ENCODE results near the gene RBM8A. TPM values are rescaled to one million over a fixed set of nuclear protein-coding genes. Genes with fewer than 3 reads are reported as not detected.

RBM8A gene
- total RNA-seq, 1 donor: 54.3 TPM

DNA sequence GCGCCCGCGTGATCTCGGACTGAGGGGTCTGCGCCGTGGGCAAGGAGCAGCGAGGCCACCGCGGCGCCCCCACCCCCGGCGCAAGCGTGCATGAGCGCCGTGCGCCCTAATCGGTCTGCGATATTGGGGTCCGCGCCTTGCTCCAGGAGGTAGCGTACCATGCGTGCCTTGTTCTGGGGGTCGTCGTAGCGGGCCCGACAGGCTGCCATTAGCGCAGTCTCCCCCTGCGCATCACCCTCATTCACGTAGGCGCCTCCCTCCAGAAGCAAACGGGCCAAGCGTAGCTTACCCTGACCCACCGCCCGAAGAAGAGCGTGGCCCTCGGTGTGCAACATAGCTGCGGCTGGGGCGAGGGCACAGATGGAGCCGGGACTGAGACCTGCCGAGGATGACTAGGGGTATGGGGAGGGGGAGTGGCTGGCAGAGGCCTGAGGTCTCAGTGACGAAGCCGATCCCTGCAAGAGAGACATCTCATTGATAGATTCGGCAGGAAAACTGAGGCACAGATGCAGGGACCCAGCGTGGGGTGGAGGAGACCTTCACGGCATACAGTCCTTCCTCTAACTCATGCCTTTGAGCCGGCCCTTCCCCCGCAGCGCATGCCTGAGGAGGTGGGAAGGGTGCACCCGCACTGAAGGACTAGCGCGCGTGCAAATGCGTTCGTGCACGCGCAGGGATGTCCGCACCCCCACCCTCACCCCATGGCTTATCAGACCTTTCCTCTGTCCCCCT is 34.3 kb upstream of the RBM8A start:
- peak; percentile 82 for DNase-seq (ENCODE audit: insufficient read length, low spot score, missing footprints)
- Histone ChIP-seq H2AFZ (ENCODE audit: low read length) (peak overlapping the region; percentile 73), H3K9me3 (ENCODE audit: low read depth, low read length) (no peaks in the 10 kb centered on the region), H3K27ac (ENCODE audit: low read depth, low read length) (peak overlapping the region; percentile 35), H3K4me1 (ENCODE audit: insufficient read depth, low read length) (peaks cover 53% of the 10 kb centered on the region), H4K20me1 (ENCODE audit: insufficient read depth, low read length) (no peaks in the 10 kb centered on the region), H3K4me2 (ENCODE audit: insufficient read depth, low read length) (peak overlapping the region; percentile 100), H3K36me3 (ENCODE audit: insufficient read depth, low read length) (no peaks in the 10 kb centered on the region), H3K27me3 (ENCODE audit: insufficient read depth, low read length) (no peaks in the 10 kb centered on the region), H3K4me3 (ENCODE audit: insufficient read depth, low read length) (peak overlapping the region; percentile 89), H3K79me2 (ENCODE audit: insufficient read depth, low read length) (peaks cover 16% of the 10 kb centered on the region)
- TF ChIP-seq, protein P1, sequence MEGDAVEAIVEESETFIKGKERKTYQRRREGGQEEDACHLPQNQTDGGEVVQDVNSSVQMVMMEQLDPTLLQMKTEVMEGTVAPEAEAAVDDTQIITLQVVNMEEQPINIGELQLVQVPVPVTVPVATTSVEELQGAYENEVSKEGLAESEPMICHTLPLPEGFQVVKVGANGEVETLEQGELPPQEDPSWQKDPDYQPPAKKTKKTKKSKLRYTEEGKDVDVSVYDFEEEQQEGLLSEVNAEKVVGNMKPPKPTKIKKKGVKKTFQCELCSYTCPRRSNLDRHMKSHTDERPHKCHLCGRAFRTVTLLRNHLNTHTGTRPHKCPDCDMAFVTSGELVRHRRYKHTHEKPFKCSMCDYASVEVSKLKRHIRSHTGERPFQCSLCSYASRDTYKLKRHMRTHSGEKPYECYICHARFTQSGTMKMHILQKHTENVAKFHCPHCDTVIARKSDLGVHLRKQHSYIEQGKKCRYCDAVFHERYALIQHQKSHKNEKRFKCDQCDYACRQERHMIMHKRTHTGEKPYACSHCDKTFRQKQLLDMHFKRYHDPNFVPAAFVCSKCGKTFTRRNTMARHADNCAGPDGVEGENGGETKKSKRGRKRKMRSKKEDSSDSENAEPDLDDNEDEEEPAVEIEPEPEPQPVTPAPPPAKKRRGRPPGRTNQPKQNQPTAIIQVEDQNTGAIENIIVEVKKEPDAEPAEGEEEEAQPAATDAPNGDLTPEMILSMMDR (IDR thresholded peaks at IDR 0.05; ENCODE audit: extremely low read depth, low read depth, low read length): no peak

DNA sequence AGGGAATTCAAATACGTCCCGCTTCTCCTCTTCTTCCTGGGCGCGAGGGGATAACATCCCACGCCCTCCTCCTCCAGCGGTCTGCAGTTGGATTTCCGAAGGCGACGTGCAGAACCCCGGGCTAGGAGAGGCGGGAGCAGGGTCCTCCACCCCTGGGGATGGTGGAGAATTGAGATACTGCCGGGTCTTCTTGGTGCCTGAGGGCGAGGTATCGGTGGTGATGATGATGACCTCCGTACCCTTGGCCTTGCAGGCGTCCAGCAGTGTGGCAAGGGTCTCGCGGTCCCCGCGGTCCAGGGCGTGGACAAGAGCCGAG is 33.8 kb upstream of the RBM8A start:
- Histone ChIP-seq H3K4me1 (ENCODE audit: insufficient read depth, low read length) (peaks cover 58% of the 10 kb centered on the region), H2AFZ (ENCODE audit: low read length) (peak overlapping the region; percentile 90), H3K4me3 (ENCODE audit: insufficient read depth, low read length) (peak overlapping the region; percentile 89), H3K4me2 (ENCODE audit: insufficient read depth, low read length) (peak overlapping the region; percentile 100), H3K27me3 (ENCODE audit: insufficient read depth, low read length) (no peaks in the 10 kb centered on the region), H3K9me3 (ENCODE audit: low read depth, low read length) (no peaks in the 10 kb centered on the region), H3K36me3 (ENCODE audit: insufficient read depth, low read length) (no peaks in the 10 kb centered on the region), H4K20me1 (ENCODE audit: insufficient read depth, low read length) (no peaks in the 10 kb centered on the region), H3K27ac (ENCODE audit: low read depth, low read length) (peak overlapping the region; percentile 4), H3K79me2 (ENCODE audit: insufficient read depth, low read length) (peaks cover 21% of the 10 kb centered on the region)
- peak; percentile 30 for DNase-seq (ENCODE audit: insufficient read length, low spot score, missing footprints)
- TF ChIP-seq, protein P1 (IDR thresholded peaks at IDR 0.05; ENCODE audit: extremely low read depth, low read depth, low read length): no peak

DNA sequence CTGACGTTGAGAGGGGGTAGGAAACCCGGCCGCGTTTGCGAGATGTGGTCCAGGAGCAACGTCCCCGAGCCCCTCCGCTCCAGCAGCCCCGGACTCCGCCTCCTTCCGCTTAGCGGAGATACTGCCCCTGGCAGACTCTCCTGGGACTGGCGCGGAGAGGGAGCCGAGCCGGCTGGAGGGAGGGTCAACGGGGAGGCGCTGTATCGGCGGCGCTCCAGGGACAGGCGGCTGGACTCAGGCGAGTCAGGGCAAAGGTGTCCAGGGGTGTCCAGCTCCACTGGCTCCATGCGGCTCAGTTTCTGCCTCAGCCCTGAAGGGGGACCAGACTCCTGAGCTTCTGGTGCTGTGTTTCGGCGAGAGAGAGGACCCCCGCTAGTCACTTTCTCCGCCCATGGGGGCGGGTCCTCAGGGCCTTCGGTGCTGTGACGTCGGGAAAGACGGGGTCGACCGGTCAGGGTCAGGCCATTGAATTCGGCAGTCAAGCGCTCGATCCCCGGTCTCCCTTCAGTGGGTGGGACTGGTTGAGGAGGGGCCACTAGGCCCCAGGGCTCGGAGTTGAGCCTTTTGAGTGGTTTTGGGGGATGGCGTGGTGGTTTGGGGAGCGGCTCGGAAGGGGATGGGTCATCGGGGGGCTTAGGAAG is 33.3 kb upstream of the RBM8A start:
- peak overlapping the region; percentile 90 for H2AFZ ChIP-seq (ENCODE audit: low read length)
- peak; percentile 96 for DNase-seq (ENCODE audit: insufficient read length, low spot score, missing footprints)
- H3K9me3 ChIP-seq (ENCODE audit: low read depth, low read length): no peaks in the 10 kb centered on the region
- TF ChIP-seq, protein P1 (IDR thresholded peaks at IDR 0.05; ENCODE audit: extremely low read depth, low read depth, low read length): peak; percentile 5
- H3K36me3 ChIP-seq (ENCODE audit: insufficient read depth, low read length): no peaks in the 10 kb centered on the region
- peak overlapping the region; percentile 4 for H3K27ac ChIP-seq (ENCODE audit: low read depth, low read length)
- peak overlapping the region; percentile 100 for H3K4me2 ChIP-seq (ENCODE audit: insufficient read depth, low read length)
- H3K4me3 ChIP-seq (ENCODE audit: insufficient read depth, low read length): peak overlapping the region; percentile 89
- H3K79me2 ChIP-seq (ENCODE audit: insufficient read depth, low read length): peaks cover 26% of the 10 kb centered on the region
- no peaks in the 10 kb centered on the region for H4K20me1 ChIP-seq (ENCODE audit: insufficient read depth, low read length)
- H3K27me3 ChIP-seq (ENCODE audit: insufficient read depth, low read length): no peaks in the 10 kb centered on the region
- peaks cover 62% of the 10 kb centered on the region for H3K4me1 ChIP-seq (ENCODE audit: insufficient read depth, low read length)

DNA sequence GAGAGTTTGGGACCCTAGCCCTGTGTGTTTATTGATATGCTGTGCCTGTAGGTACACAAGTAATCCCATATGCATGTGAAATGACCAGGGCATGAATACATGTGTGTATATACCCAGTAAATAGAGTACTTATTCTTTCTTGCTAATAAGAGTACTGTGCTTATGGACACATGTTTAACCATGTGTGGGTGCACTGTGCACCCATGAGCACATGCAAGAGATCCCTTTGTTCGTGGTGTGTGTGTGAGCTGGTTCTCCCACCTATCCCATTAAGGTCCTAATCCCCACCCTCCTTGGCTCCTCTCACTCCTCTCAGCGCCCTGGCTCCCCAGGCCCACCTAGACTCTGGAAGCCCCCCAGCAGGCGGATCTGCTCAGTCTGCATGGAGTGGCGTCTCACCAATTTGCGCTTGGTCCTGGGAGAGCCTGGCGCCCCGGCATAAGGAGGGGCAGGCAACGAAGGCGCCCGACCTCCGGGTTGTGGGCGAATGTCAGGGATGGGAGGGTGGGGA is 32.7 kb upstream of the RBM8A start:
- Histone ChIP-seq H2AFZ (ENCODE audit: low read length) (peak overlapping the region; percentile 90), H3K79me2 (ENCODE audit: insufficient read depth, low read length) (peaks cover 32% of the 10 kb centered on the region), H4K20me1 (ENCODE audit: insufficient read depth, low read length) (peaks cover 5% of the 10 kb centered on the region), H3K9me3 (ENCODE audit: low read depth, low read length) (no peaks in the 10 kb centered on the region), H3K4me3 (ENCODE audit: insufficient read depth, low read length) (peak overlapping the region; percentile 89), H3K27me3 (ENCODE audit: insufficient read depth, low read length) (no peaks in the 10 kb centered on the region), H3K4me2 (ENCODE audit: insufficient read depth, low read length) (peak overlapping the region; percentile 100), H3K36me3 (ENCODE audit: insufficient read depth, low read length) (no peaks in the 10 kb centered on the region), H3K27ac (ENCODE audit: low read depth, low read length) (no peak overlapping the region), H3K4me1 (ENCODE audit: insufficient read depth, low read length) (peaks cover 65% of the 10 kb centered on the region)
- DNase-seq (ENCODE audit: insufficient read length, low spot score, missing footprints): peak; percentile 49
- TF ChIP-seq, protein P1 (IDR thresholded peaks at IDR 0.05; ENCODE audit: extremely low read depth, low read depth, low read length): no peak

Data from osteoblast (primary cell).